Measurements from ENCODE around the gene TMPRSS11E. TPM values are rescaled to one million over a fixed set of nuclear protein-coding genes. Genes with fewer than 3 reads are reported as not detected.
"Not testable (repeated sequence)": the region's sequence is repeated elsewhere in the genome, so short reads cannot be mapped to it uniquely, and the experiment has no call there.

TMPRSS11E gene
- total RNA-seq, 1 experiment from 2014 or later: 1.9 TPM

DNA sequence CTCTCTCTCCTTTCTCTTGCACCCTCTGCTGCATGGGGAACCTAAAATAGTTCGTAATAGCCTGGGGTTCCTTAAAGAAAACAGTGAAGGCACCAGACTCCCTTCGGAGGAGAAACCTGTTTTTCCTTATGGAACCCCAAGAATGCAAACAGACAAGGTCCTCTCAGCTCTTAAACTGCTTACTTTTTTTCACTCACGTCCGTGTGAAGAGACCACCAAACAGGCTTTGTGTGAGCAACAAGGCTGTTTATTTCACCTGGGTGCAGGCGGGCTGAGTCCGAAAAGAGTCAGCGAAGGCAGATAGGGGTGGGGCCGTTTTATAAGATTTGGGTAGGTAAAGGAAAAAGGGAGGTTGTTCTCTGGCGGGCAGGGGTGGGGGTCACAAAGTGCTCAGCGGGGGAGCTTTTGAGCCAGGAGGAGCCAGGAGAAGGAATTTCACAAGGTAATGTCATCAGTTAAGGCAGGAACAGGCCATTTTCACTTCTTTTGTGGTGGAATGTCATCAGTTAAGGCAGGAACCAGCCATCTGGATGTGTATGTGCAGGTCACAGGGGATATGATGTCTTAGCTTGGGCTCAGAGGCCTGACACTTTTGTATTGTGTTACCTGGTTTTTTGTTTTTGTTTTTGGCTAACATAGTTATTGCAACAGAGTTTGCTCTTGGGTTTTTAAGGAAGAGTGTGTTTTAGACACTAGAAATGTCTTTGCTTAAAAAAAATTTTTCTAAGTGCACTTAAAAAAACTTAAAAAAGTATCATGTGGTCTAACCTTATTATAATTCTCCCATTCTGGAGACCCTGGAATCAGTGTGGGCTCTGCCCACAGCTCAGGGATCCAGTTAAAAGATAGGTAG is 40.0 kb upstream of the TMPRSS11E start:
- H3K9me3 Mint-ChIP-seq; CTCF ChIA-PET; H3K36me3 Mint-ChIP-seq; H3K27me3 Mint-ChIP-seq (ENCODE audit: low read depth); ATAC-seq: not testable (repeated sequence)
- H3K27ac Mint-ChIP-seq: peak overlapping the region; percentile 100
- DNase-seq (ENCODE audit: low spot score): peak; percentile 81
- POLR2A ChIA-PET: interaction anchor here (1.2 kb wide), 1 partner anchor 58 kb away, joined by 5 read pairs; the partner anchor contains the start of gene YTHDC1
- TF ChIP-seq ZNF416 (CRISPR knock-in tag; IDR thresholded peaks at IDR 0.05): peak; percentile 35; the same call in 1 of the 2 replicates
- peak; percentile 89 for TF ChIP-seq ZNF425 (CRISPR knock-in tag; conservative IDR thresholded peaks at IDR 0.05)
- TF ChIP-seq, protein P1, sequence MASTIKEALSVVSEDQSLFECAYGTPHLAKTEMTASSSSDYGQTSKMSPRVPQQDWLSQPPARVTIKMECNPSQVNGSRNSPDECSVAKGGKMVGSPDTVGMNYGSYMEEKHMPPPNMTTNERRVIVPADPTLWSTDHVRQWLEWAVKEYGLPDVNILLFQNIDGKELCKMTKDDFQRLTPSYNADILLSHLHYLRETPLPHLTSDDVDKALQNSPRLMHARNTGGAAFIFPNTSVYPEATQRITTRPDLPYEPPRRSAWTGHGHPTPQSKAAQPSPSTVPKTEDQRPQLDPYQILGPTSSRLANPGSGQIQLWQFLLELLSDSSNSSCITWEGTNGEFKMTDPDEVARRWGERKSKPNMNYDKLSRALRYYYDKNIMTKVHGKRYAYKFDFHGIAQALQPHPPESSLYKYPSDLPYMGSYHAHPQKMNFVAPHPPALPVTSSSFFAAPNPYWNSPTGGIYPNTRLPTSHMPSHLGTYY (CRISPR knock-in tag; IDR thresholded peaks at IDR 0.05): peak; percentile 32; the same call in 1 of the 2 replicates
- 0 out of 2 replicates have a peak, but pooled peaks have one; percentile 48 for TF ChIP-seq NFATC4 (CRISPR knock-in tag; IDR thresholded peaks at IDR 0.05)
- 0 out of 2 replicates have a peak, but pooled peaks have one; percentile 71 for TF ChIP-seq EMX1 (CRISPR knock-in tag; IDR thresholded peaks at IDR 0.05)
- TF ChIP-seq, protein P2, sequence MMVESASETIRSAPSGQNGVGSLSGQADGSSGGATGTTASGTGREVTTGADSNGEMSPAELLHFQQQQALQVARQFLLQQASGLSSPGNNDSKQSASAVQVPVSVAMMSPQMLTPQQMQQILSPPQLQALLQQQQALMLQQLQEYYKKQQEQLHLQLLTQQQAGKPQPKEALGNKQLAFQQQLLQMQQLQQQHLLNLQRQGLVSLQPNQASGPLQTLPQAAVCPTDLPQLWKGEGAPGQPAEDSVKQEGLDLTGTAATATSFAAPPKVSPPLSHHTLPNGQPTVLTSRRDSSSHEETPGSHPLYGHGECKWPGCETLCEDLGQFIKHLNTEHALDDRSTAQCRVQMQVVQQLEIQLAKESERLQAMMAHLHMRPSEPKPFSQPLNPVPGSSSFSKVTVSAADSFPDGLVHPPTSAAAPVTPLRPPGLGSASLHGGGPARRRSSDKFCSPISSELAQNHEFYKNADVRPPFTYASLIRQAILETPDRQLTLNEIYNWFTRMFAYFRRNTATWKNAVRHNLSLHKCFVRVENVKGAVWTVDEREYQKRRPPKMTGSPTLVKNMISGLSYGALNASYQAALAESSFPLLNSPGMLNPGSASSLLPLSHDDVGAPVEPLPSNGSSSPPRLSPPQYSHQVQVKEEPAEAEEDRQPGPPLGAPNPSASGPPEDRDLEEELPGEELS (CRISPR knock-in tag; IDR thresholded peaks at IDR 0.05): peak; percentile 16; the same call in 1 of the 2 replicates
- peak; percentile 8; the same call in 1 of the 2 replicates for TF ChIP-seq AR (CRISPR knock-in tag; IDR thresholded peaks at IDR 0.05)
- H3K4me3 Mint-ChIP-seq: peak overlapping the region; percentile 76
- peaks cover 81% of the 10 kb centered on the region for H3K4me1 Mint-ChIP-seq

DNA sequence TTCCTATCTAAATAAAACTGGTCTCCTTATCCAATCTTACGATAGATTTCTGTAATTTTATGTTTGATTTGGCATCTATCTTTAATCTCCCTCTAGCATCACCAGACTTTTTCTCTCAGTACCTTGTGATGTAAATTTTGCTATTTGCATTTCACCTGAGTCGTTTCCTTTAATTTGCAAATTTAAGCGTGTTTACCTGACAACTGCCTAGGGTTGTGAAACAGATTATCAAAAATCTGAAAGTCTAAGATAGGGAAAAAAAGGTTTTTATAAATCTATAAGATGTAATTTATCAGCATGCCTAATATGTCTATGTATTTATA is 39.4 kb upstream of the TMPRSS11E start:
- H3K27ac Mint-ChIP-seq: peak overlapping the region; percentile 100
- peaks cover 3% of the 10 kb centered on the region; the same call in 1 of the 2 replicates for H3K9me3 Mint-ChIP-seq
- DNase-seq (ENCODE audit: low spot score): no peak
- peaks cover 80% of the 10 kb centered on the region for H3K4me1 Mint-ChIP-seq
- ATAC-seq: no peak
- H3K4me3 Mint-ChIP-seq: peak overlapping the region; percentile 76
- H3K27me3 Mint-ChIP-seq (ENCODE audit: low read depth): no peaks in the 10 kb centered on the region; the same call in 1 of the 2 replicates
- POLR2A ChIA-PET: interaction anchor here (1.2 kb wide), 1 partner anchor 59 kb away, joined by 5 read pairs; the partner anchor contains the start of gene YTHDC1
- CTCF ChIA-PET: no interaction called here
- no peak for TF ChIP-seq GABPB1 (CRISPR knock-in tag; IDR thresholded peaks at IDR 0.05)
- TF ChIP-seq ATF6 (CRISPR knock-in tag; IDR thresholded peaks at IDR 0.05): no peak
- no peak for TF ChIP-seq ZNF317 (CRISPR knock-in tag; IDR thresholded peaks at IDR 0.05; ENCODE audit: borderline replicate concordance, low read depth)
- H3K36me3 Mint-ChIP-seq: peaks cover 3% of the 10 kb centered on the region
